ENCODE data around the gene AMH. TPM values are rescaled to one million over a fixed set of nuclear protein-coding genes. Genes with fewer than 3 reads are reported as not detected.

Gene AMH
- total and polyA plus RNA-seq, 2 of the 13 experiments (the other 11 are each of a cell fraction or from before 2014, with no cell fraction given): 0.03 to 0.18 TPM

DNA sequence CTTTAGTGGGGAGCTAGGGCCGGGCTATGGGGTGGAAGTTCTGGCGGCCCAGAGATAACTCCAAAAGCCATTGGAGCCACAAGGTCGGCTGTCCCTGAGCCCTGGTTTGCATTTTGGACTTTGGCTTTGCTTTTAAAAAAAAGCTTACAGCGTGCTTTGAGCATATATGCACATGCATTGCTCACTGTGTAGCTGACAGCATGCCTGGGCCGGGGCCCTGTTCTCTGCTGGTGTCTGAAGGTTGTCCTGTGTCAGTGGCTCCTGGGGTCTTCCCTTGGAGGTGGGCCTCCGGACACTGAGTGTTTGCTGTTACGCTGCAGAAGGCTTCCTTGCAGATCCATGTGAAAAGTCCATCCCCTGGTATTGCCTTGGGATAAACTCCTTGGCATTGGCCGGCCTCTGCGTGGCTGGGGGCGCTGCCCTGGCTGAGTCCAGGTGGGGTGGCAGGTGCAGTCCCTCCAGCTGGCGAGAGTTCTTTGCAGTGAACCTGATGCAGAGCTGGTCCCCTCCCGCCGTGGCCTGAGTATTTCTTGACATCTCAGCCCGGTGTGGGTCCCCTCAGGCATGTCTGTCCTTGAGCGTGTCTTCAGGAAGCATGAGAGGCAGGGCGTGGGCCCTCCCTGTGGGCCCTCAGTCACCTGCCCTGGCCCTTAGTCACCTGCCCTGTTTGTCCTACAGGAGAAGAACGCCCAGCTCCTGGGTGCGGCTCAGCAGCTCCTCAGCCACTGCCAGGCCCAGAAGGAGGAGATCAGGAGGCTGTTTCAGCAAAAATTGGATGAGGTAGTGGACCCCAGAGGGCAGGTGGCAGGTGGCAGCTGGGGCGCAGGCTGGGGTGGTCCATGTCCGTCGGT, 36.0 kb upstream of the AMH start (continued):
- TF ChIP-seq ZNF264 (CRISPR knock-in tag; IDR thresholded peaks at IDR 0.05) (peak; percentile 89), NAIF1 (CRISPR knock-in tag; IDR thresholded peaks at IDR 0.05; ENCODE audit: borderline replicate concordance) (no peak), SOX13 (IDR thresholded peaks at IDR 0.05) (no peak), SOX13 (CRISPR knock-in tag; conservative IDR thresholded peaks at IDR 0.05 in 1 of 2, IDR thresholded peaks at IDR 0.05 in 1 of 2) (peak in 1 of 2 experiments; percentile 41; a peak in 2 of 4 replicates), RFX5 (IDR thresholded peaks at IDR 0.05; ENCODE audit: low read depth, low read length) (0 out of 2 replicates have a peak, but pooled peaks have one; percentile 6), XRCC5 (optimal IDR thresholded peaks at IDR 0.05; ENCODE audit: low read length) (peak; percentile 34), ZSCAN25 (CRISPR knock-in tag; IDR thresholded peaks at IDR 0.05) (no peak), HOXD1 (CRISPR knock-in tag; IDR thresholded peaks at IDR 0.05) (0 out of 2 replicates have a peak, but pooled peaks have one; percentile 36), SRSF9 (IDR thresholded peaks at IDR 0.05; ENCODE audit: borderline replicate concordance, insufficient read depth, low read depth, low read length, poor library complexity, severe bottlenecking) (no peak), ZNF749 (CRISPR knock-in tag; IDR thresholded peaks at IDR 0.05; ENCODE audit: borderline replicate concordance) (peak; percentile 88; the same call in 1 of the 2 replicates), BORCS8-MEF2B (CRISPR knock-in tag; IDR thresholded peaks at IDR 0.05) (peak; percentile 94), ZMYM2 (CRISPR knock-in tag; IDR thresholded peaks at IDR 0.05) (no peak), SPEN (CRISPR knock-in tag; IDR thresholded peaks at IDR 0.05; ENCODE audit: low read depth) (peak; percentile 55), RNF2 (conservative IDR thresholded peaks at IDR 0.05; ENCODE audit: low read depth) (peak; percentile 98), PRDM15 (CRISPR knock-in tag; IDR thresholded peaks at IDR 0.05) (0 out of 2 replicates have a peak, but pooled peaks have one; percentile 34), DRAP1 (CRISPR knock-in tag; IDR thresholded peaks at IDR 0.05) (0 out of 2 replicates have a peak, but pooled peaks have one; percentile 18), HMG20B (CRISPR knock-in tag; conservative IDR thresholded peaks at IDR 0.05) (0 out of 2 replicates have a peak, but pooled peaks have one; percentile 13), ZNF292 (CRISPR knock-in tag; IDR thresholded peaks at IDR 0.05; ENCODE audit: borderline replicate concordance, low read depth) (peak; percentile 39; the same call in 1 of the 2 replicates), ZNF251 (CRISPR knock-in tag; IDR thresholded peaks at IDR 0.05) (peak; percentile 95), ZNF510 (CRISPR knock-in tag; IDR thresholded peaks at IDR 0.05; ENCODE audit: low read depth) (0 out of 2 replicates have a peak, but pooled peaks have one; percentile 77), ZIK1 (CRISPR knock-in tag; IDR thresholded peaks at IDR 0.05; ENCODE audit: borderline replicate concordance, low read depth) (peak; percentile 85; the same call in 1 of the 2 replicates), ZNF354B (CRISPR knock-in tag; IDR thresholded peaks at IDR 0.05) (peak; percentile 40; the same call in 1 of the 2 replicates)
- TF ChIP-seq, protein P1, sequence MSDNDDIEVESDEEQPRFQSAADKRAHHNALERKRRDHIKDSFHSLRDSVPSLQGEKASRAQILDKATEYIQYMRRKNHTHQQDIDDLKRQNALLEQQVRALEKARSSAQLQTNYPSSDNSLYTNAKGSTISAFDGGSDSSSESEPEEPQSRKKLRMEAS (IDR thresholded peaks at IDR 0.05): peak; percentile 98
- TF ChIP-seq, protein P2, sequence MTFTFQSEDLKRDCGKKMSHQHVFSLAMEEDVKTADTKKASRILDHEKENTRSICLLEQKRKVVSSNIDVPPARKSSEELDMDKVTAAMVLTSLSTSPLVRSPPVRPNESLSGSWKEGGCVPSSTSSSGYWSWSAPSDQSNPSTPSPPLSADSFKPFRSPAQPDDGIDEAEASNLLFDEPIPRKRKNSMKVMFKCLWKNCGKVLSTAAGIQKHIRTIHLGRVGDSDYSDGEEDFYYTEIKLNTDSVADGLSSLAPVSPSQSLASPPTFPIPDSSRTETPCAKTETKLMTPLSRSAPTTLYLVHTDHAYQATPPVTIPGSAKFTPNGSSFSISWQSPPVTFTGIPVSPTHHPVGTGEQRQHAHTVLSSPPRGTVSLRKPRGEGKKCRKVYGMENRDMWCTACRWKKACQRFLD (CRISPR knock-in tag; IDR thresholded peaks at IDR 0.05; ENCODE audit: borderline replicate concordance): peak; percentile 96

All from HepG2 (cell line).